H1 (cell line): ENCODE data around the gene CSHL1. TPM values are rescaled to one million over a fixed set of nuclear protein-coding genes. Genes with fewer than 3 reads are reported as not detected.
"Not testable (repeated sequence)": the region's sequence is repeated elsewhere in the genome, so short reads cannot be mapped to it uniquely, and the experiment has no call there.

Source experiments
- CTCF ChIA-PET: fragments of 300-600 bp; sonication (Branson Sonifier 250); formaldehyde crosslinking; loops from one replicate; lab custom pipeline; 2021; ENCODE audit not compliant: partially characterized antibody; lab: Charles Lee
- POLR2A ChIA-PET: fragments of 300-600 bp; sonication (Branson Sonifier 250); formaldehyde crosslinking; loops from one replicate; lab custom pipeline; 2021; ENCODE audit warnings: inconsistent platforms; ENCODE audit not compliant: partially characterized antibody; lab: Charles Lee
- DNase-seq, 2 experiments: peaks; one replicate each; pipeline versions ENCODE4 v3.0.0 to v3.0.0-alpha.2; 2010 to 2022; ENCODE audit warnings: low spot score in 2 of 2, low read depth in 1 of 2, mixed read lengths in 1 of 2
- FAIRE-seq: peaks from 2 replicates; lab custom pipeline; 2011; peaks lifted over from hg19 to GRCh38; lab: Jason Lieb, UNC
- H2AFZ ChIP-seq: 2 replicates; pipeline ENCODE4 v1.8.1; 2012; ENCODE audit warnings: low read length, inconsistent platforms
- H2AK5ac ChIP-seq: 2 replicates; pipeline ENCODE4 v1.6.1; 2013; ENCODE audit warnings: low read depth, low read length
- H2BK120ac ChIP-seq: replicated peaks from 2 replicates; pipeline ENCODE3; 2013; ENCODE audit warnings: low read depth, low read length, inconsistent platforms
- H2BK12ac ChIP-seq: 2 replicates; pipeline ENCODE4 v1.6.1; 2013; ENCODE audit warnings: low read depth, low read length
- H2BK15ac ChIP-seq: 2 replicates; pipeline ENCODE4 v1.6.1; 2013; ENCODE audit warnings: low read length
- H2BK20ac ChIP-seq: 2 replicates; pipeline ENCODE4 v1.6.1; 2013; ENCODE audit warnings: low read length
- H2BK5ac ChIP-seq: 2 replicates; pipeline ENCODE4 v1.6.1; 2013; ENCODE audit warnings: low read depth, low read length
- H3K14ac ChIP-seq: 2 replicates; pipeline ENCODE4 v1.6.1; 2013; ENCODE audit warnings: inconsistent platforms; ENCODE audit not compliant: insufficient read length
- H3K18ac ChIP-seq: 2 replicates; pipeline ENCODE4 v1.6.1; 2013; ENCODE audit warnings: low read length; ENCODE audit errors: extremely low read depth
- H3K23ac ChIP-seq: 2 replicates; pipeline ENCODE4 v1.6.1; 2013; ENCODE audit warnings: inconsistent platforms; ENCODE audit not compliant: insufficient read length
- H3K23me2 ChIP-seq: 2 replicates; pipeline ENCODE4 v1.6.1; 2013; ENCODE audit warnings: low read depth, low read length
- H3K27ac ChIP-seq: 2 replicates; pipeline ENCODE4 v1.6.1; 2011; ENCODE audit warnings: low read depth, low read length, inconsistent platforms
- H3K27me3 ChIP-seq, 4 experiments: replicated peaks in 1 of 4; 1 replicate in 1 of 4; 2 replicates in 3 of 4; pipeline versions ENCODE4 v1.6.1 to v1.8.1; 2011 to 2013; ENCODE audit warnings: low read length in 3 of 4, mild to moderate bottlenecking in 3 of 4, inconsistent platforms in 2 of 4, mixed read lengths in 2 of 4, moderate library complexity in 1 of 4; ENCODE audit not compliant: control insufficient read depth in 3 of 4, insufficient read depth in 3 of 4; ENCODE audit errors: extremely low read depth in 1 of 4
- H3K36me3 ChIP-seq, 4 experiments: 2 replicates each; pipeline versions ENCODE4 v1.6.1 to v1.8.1; 2011 to 2013; ENCODE audit warnings: mild to moderate bottlenecking in 4 of 4, low read length in 3 of 4, moderate library complexity in 2 of 4, control low read depth in 1 of 4, inconsistent platforms in 1 of 4; ENCODE audit not compliant: insufficient read depth in 4 of 4, control insufficient read depth in 2 of 4
- H3K4ac ChIP-seq: replicated peaks from 2 replicates; pipeline ENCODE3; 2013; ENCODE audit warnings: low read length, low read depth, mixed read lengths, inconsistent platforms; ENCODE audit not compliant: insufficient read length
- H3K4me1 ChIP-seq, 4 experiments: replicated peaks in 1 of 4; 1 replicate in 1 of 4; 2 replicates in 3 of 4; pipeline versions ENCODE4 v1.6.1 to v1.8.1; 2011 to 2013; ENCODE audit warnings: low read length in 3 of 4, inconsistent platforms in 2 of 4, mixed read lengths in 1 of 4; ENCODE audit not compliant: insufficient read depth in 4 of 4, control insufficient read depth in 3 of 4
- H3K4me2 ChIP-seq, 2 experiments: 2 replicates each; pipeline versions ENCODE4 v1.6.1 to v1.8.1; 2011 to 2013; ENCODE audit warnings: low read depth in 2 of 2, low read length in 2 of 2, control low read depth in 1 of 2, inconsistent platforms in 1 of 2, mild to moderate bottlenecking in 1 of 2; ENCODE audit not compliant: insufficient read depth in 1 of 2
- H3K4me3 ChIP-seq, 4 experiments: fragments of 200-600, 300-600 bp in 1 of 4; sonication (generic), shearing (Covaris generic), sonication (Bioruptor Twin) in 1 of 4; 2 replicates each; pipeline versions ENCODE4 v1.5.1 to v1.8.1; 2011 to 2016; ENCODE audit warnings: low read length in 4 of 4, low read depth in 3 of 4, control low read depth in 2 of 4, inconsistent platforms in 2 of 4, mild to moderate bottlenecking in 2 of 4, mixed read lengths in 1 of 4, moderate library complexity in 1 of 4; ENCODE audit not compliant: insufficient read depth in 2 of 4; ENCODE audit errors: extremely low read depth in 1 of 4
- H3K56ac ChIP-seq: replicated peaks from 2 replicates; pipeline ENCODE3; 2013; ENCODE audit warnings: low read depth, mild to moderate bottlenecking, mixed read lengths, low read length, inconsistent platforms; ENCODE audit not compliant: insufficient read length
- H3K79me1 ChIP-seq: 2 replicates; pipeline ENCODE4 v1.6.1; 2013; ENCODE audit warnings: low read depth, low read length, control low read depth
- H3K79me2 ChIP-seq, 2 experiments: 2 replicates each; pipeline versions ENCODE4 v1.6.1 to v1.8.1; 2012 to 2013; ENCODE audit warnings: low read length in 2 of 2, mild to moderate bottlenecking in 2 of 2, inconsistent platforms in 1 of 2; ENCODE audit not compliant: insufficient read depth in 2 of 2, control insufficient read depth in 1 of 2
- H3K9ac ChIP-seq, 4 experiments: replicated peaks in 1 of 4; 1 replicate in 1 of 4; 2 replicates in 3 of 4; pipeline versions ENCODE4 v1.6.1 to v1.8.1; 2011 to 2013; ENCODE audit warnings: low read depth in 3 of 4, low read length in 3 of 4, control low read depth in 2 of 4, mild to moderate bottlenecking in 2 of 4, moderate library complexity in 2 of 4, inconsistent platforms in 1 of 4; ENCODE audit errors: extremely low read depth in 1 of 4
- H3K9me3 ChIP-seq, 2 experiments: 2 replicates each; pipeline versions ENCODE4 v1.6.1 to v1.8.1; 2012 to 2013; ENCODE audit warnings: mild to moderate bottlenecking in 2 of 2, moderate library complexity in 2 of 2, control low read depth in 1 of 2, inconsistent platforms in 1 of 2, low read depth in 1 of 2, low read length in 1 of 2, mixed read lengths in 1 of 2; ENCODE audit not compliant: insufficient read depth in 2 of 2
- H4K20me1 ChIP-seq, 2 experiments: replicated peaks in 1 of 2; 2 replicates each; pipeline versions ENCODE3 to v1.8.1; 2011 to 2013; ENCODE audit warnings: inconsistent platforms in 2 of 2, low read length in 2 of 2, mild to moderate bottlenecking in 1 of 2; ENCODE audit not compliant: insufficient read depth in 2 of 2, control insufficient read depth in 1 of 2
- H4K5ac ChIP-seq: 2 replicates; pipeline ENCODE4 v1.6.1; 2013; ENCODE audit warnings: low read length, low read depth, mixed read lengths, inconsistent platforms; ENCODE audit not compliant: insufficient read length
- H4K8ac ChIP-seq: 2 replicates; pipeline ENCODE4 v1.8.0; 2013; ENCODE audit warnings: mild to moderate bottlenecking, moderate library complexity, low read length, inconsistent platforms; ENCODE audit not compliant: insufficient read depth; ENCODE audit errors: extremely low read depth
- H4K91ac ChIP-seq: replicated peaks from 2 replicates; pipeline ENCODE3; 2013; ENCODE audit warnings: low read length, mixed read lengths, inconsistent platforms; ENCODE audit not compliant: insufficient read length
- WGBS, 2 experiments: shearing (Covaris generic) in 1 of 2; methylation state at CpG; one replicate each; pipeline versions ENCODE4 v1.1.6 to v1.1.7; 2013 to 2015; ENCODE audit warnings: low lambda C conversion rate in 2 of 2, mixed read lengths in 2 of 2, inconsistent platforms in 1 of 2, low coverage in 1 of 2, missing lambda C conversion rate in 1 of 2; ENCODE audit not compliant: insufficient replicate concordance in 2 of 2, insufficient coverage in 1 of 2, insufficient read length in 1 of 2; ENCODE audit errors: extremely low coverage in 1 of 2, missing lambda C conversion rate in 1 of 2; 5-methylcytosine and 5-hydroxymethylcytosine counted together
- polyA plus RNA-seq, 7 experiments: library from polyadenylated mRNA; depleted of rRNA in 3 of 7; stranded (reverse) in 5 of 7; unstranded in 2 of 7; fragments of >200 nt in 5 of 7; fragments of 200-250 nt in 2 of 7; gene quantifications; 1 replicate in 5 of 7; 2 replicates in 1 of 7; 4 replicates in 1 of 7; pipeline versions ENCODE4 v1.2.1 to v1.2.3, GENCODE V29; 2011 to 2013; ENCODE audit warnings: missing spikeins in 2 of 7, mixed read lengths in 2 of 7
- total RNA-seq: library from RNA; stranded (reverse); fragmentation: NEBNext Ultra II Directional; extraction: Animal tissue kit (Norgen Biotek cat#: 25700); gene quantifications from 2 replicates; pipeline ENCODE4 v1.2.1, GENCODE V29; 2021

The CSHL1 gene
- total and polyA plus RNA-seq, 2 of the 8 experiments (the other 6 are each of a cell fraction or from before 2014, with no cell fraction given): not detected

GRCh38 chr17:63901971-63902370 lies 9.1 kb downstream of the CSHL1 start:
- not testable (repeated sequence) for H3K18ac ChIP-seq, H3K56ac ChIP-seq, H2BK5ac ChIP-seq, DNase-seq, H2AK5ac ChIP-seq, H2BK20ac ChIP-seq, H3K4ac ChIP-seq, H2BK15ac ChIP-seq, H3K9me3 ChIP-seq, H3K4me1 ChIP-seq, H3K79me2 ChIP-seq, H2BK120ac ChIP-seq, H3K4me3 ChIP-seq, H3K4me2 ChIP-seq, H3K79me1 ChIP-seq, H3K23ac ChIP-seq, H3K14ac ChIP-seq, H4K8ac ChIP-seq, H2AFZ ChIP-seq, H2BK12ac ChIP-seq, H4K91ac ChIP-seq, H4K5ac ChIP-seq, H3K36me3 ChIP-seq, H4K20me1 ChIP-seq, H3K27ac ChIP-seq, FAIRE-seq, H3K9ac ChIP-seq, H3K27me3 ChIP-seq, H3K23me2 ChIP-seq
- 94% methylated on average over 2 of the region's 2 CpGs; no CpG with 5 or more reads in 1 of the 2 experiments for WGBS, 2 experiments
- ChIA-PET CTCF (interaction anchor here (0.6 to 9.9 kb wide), 16 partner anchors 11 to 140 kb away, joined by 3 to 87 read pairs (median 6); partner anchors contain the start of genes GH1 and GH2), POLR2A (interaction anchor here (0.5 to 2.5 kb wide), 3 partner anchors 39 to 244 kb away, joined by 3 to 7 read pairs (median 3); no protein-coding TSS in a partner anchor)
